Astrocyte of the spinal cord (primary cell): ENCODE data around the gene DCPS.
"Not testable (repeated sequence)": the region's sequence is repeated elsewhere in the genome, so short reads cannot be mapped to it uniquely, and the experiment has no call there.

ENCODE experiments used
- DNase-seq: peaks from one replicate; pipeline ENCODE4 v3.0.0; 2011; ENCODE audit warnings: low read depth, low spot score
- H3K4me3 ChIP-seq: 2 replicates; pipeline ENCODE4 v1.5.1; 2011; ENCODE audit warnings: low read depth, mild to moderate bottlenecking, low read length, moderate library complexity
- in situ Hi-C: cut with HindIII; loops from 2 replicates; pipeline ENCODE4 v1.10.0; 2017; ENCODE audit warnings: low sequenced_read_pairs
- TF ChIP-seq, protein P1 (sequence below): IDR thresholded peaks from 2 replicates; pipeline ENCODE4 v1.5.1; 2012; ENCODE audit warnings: low read depth, mild to moderate bottlenecking, low read length, inconsistent platforms

The DCPS gene

DNA sequence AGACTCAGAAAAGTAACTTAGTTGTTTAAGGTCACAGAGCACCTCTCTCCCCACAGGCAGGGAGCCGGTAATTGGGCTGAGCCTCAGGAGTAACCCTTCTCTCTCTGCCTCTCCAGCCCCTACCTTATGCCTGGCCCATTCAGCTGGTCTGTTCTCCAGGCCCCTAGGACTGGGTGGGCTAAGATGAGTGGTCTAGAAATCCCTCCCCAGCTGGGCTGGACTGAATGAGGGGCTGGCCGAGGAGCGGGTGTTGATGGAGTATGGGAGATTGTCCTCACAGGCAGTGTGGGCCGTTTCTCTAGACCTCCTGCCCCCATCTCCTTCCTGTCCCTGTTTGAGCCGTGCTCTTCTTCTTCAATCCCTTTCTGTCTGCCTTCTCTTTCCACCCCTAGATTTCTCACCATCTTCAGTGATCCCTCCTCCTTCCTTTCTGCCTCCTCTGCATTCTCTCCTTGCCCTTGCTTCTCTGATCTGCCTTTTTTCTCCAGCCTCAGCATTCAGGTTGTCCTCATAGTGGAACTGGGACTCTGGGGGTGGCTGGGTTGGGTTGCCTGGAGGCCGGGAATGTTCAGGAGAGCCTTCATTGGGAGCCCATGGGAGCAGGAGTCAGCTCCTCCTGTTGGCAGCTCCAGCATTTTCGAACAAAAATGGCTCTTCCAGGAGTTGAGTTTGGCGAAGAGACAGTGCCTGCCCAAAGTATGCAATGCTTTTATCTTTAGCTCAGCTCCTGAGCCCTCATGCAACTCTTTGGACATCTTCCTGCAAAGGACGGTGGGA lies 59.2 kb downstream of the DCPS start:
- DNase-seq: no peak
- no peak overlapping the region for H3K4me3 ChIP-seq
- TF ChIP-seq, protein P1, sequence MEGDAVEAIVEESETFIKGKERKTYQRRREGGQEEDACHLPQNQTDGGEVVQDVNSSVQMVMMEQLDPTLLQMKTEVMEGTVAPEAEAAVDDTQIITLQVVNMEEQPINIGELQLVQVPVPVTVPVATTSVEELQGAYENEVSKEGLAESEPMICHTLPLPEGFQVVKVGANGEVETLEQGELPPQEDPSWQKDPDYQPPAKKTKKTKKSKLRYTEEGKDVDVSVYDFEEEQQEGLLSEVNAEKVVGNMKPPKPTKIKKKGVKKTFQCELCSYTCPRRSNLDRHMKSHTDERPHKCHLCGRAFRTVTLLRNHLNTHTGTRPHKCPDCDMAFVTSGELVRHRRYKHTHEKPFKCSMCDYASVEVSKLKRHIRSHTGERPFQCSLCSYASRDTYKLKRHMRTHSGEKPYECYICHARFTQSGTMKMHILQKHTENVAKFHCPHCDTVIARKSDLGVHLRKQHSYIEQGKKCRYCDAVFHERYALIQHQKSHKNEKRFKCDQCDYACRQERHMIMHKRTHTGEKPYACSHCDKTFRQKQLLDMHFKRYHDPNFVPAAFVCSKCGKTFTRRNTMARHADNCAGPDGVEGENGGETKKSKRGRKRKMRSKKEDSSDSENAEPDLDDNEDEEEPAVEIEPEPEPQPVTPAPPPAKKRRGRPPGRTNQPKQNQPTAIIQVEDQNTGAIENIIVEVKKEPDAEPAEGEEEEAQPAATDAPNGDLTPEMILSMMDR: no peak
- in situ Hi-C loops: no loop called here

DNA sequence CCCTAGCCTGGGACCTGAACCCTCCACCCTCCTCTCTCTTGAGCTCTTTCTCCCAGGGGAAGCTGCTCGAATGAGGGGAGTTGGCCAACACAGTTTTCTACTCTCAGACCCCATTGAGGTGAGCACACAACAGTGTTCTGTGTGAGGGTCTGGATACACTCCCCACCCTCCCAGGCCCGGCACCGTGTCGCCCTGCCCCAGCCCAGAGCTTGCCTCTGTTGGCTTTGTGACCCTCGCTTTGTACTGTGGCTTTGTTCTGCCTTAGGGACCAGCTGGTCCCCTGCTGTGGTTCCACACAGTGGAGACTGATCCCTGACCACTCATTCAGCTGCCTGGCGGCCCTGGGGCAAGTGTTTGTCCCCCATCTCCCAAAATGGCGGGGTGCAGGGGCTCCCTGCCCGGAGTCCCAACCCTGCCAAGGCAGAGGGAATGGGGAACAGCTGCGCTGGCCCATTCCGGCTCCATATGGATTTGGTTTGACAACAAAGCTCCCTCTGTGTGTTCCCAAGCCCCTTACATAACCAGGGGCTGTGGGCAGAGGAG lies 59.9 kb downstream of the DCPS start:
- no peak overlapping the region for H3K4me3 ChIP-seq
- TF ChIP-seq, protein P1: no peak
- DNase-seq: no peak
- in situ Hi-C loops: no loop called here

DNA sequence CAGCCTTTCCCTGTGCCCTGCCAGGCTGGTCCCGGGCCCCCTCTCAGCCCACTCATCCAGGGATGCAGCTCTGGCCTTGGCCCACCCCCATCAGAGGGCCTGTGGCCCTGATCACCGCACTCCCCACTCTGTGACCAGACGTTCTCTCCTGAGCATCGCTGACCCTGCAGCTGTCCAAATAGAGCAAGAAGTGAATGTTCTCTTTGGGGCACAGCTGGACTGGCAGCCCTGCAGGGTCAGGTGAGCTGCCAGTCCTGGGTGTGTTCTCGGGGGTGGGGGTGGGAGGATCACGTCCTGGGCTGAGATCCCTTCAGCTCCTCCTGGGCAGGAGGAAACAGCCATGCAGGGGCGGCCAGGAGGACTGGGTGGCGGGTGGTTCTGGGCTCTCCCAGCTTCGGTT lies 60.9 kb downstream of the DCPS start:
- DNase-seq, in situ Hi-C loops, H3K4me3 ChIP-seq: not testable (repeated sequence)

DNA sequence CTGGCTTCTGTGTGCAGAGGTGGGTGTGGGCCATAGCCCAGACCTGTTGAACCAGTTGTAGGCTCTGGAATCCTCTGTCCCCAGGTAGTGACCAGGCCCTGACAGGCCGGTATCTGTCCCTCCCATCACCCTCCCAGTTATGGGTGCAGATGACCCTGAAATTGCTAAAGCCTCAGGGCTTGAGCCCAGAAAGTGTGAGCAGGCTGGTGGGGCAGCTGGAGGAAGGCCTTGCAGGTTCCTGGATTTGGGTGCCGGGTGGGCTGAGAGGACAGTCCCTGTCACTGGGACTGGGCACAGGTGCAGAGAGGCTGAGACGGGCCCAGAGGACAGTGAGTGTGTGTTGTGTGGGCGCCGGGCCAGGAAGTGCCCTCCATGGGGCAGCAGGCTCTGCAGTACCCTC lies 61.6 kb downstream of the DCPS start:
- in situ Hi-C loops, DNase-seq, H3K4me3 ChIP-seq: not testable (repeated sequence)

DNA sequence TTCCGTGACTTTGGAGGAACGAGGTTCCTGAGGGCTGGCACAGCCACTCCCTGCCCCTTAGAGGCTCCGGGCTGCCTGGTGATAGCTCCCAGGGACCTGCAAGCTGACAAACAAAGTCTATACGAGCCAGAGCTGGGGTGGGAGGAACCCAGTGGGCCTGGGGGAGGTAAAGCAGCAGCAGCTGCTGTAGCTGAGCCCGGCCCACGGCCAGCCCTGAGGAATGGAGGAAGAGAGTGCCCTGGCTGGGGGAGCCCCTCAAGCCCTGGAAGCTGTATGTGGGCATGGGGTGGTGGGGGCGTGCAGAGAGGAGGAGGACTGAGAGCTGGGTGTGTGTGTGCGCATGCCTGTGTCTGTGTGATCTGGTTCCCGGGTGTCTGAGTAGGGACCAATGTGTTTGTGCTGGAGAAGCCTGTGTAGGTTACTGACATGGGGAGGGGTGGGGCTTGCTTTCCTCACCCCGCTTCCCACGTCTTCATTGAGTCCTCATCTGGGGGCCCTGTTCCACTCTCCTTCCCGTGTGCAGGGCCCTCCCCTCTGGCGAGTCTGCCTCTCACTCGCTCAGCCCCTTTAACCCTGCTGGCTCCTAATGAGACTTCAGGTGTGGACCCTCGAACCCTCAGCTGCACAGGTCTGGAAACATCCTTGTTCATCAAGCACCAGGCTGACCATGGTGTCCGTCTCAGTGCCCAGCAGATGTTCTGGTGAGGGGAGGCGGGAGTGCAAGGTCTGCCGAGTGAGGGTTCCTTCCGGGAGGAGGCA lies 62.4 kb downstream of the DCPS start:
- TF ChIP-seq, protein P1: no peak
- H3K4me3 ChIP-seq: no peak overlapping the region
- DNase-seq: no peak
- in situ Hi-C loops: no loop called here

DNA sequence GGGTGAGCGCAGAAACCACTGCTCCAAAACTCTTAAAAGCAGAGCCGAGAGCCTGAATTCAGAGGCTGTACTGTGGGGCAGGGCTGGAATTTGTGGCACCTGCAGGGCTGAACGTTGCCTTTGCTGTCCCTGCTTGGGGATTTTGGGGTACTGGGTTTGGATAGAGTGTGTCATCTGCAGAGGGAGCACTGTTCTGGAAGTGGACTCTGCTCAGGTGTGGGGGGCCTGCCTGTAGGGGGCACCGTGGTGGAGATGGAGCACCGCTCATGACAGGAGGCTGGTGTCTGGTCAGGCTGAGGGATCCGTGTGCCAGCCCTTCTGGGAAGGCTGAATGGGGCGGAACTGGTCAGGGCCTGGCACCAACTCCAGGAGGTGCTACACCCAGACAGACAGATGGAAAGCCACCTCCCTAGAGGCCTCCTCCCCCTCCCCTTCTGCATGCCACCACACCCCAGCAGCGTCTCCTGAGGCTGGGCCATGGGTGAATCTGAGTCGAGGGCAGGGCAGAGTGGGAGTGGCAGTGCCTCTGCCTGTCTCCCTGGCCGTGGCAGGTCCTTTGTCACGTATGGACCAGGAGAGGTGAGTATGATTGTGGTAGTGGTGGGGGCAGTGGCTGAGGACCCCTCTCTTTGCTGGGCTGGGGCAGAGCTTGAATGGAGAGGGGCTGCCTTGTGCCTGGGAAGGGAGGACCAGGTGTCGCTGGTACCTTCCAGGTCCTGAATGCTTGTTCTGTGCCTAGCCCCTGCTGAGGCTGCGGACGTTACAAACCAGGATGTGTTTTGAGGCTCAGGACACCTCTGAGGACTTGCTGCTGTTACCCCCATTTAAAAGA lies 63.2 kb downstream of the DCPS start:
- DNase-seq, H3K4me3 ChIP-seq, in situ Hi-C loops: not testable (repeated sequence)

DNA sequence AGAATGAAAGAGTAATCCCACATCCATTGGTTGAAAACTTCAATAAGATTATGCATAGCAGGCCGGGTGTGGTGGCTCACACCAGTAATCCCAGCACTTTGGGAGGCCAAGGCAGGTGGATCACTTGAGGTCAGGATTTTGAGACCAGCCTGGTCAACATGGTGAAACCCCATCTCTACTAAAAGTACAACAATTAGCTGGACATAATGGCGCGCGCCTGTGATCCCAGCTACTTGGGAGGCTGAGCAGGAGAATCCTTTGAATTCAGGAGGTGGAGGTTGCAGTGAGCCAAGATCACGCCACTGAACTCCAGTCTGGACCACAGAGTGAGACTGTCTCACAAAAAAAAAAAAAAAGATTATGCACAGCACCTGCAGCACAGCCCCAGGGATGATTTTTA lies 63.9 kb downstream of the DCPS start:
- in situ Hi-C loops, DNase-seq, H3K4me3 ChIP-seq: not testable (repeated sequence)

DNA sequence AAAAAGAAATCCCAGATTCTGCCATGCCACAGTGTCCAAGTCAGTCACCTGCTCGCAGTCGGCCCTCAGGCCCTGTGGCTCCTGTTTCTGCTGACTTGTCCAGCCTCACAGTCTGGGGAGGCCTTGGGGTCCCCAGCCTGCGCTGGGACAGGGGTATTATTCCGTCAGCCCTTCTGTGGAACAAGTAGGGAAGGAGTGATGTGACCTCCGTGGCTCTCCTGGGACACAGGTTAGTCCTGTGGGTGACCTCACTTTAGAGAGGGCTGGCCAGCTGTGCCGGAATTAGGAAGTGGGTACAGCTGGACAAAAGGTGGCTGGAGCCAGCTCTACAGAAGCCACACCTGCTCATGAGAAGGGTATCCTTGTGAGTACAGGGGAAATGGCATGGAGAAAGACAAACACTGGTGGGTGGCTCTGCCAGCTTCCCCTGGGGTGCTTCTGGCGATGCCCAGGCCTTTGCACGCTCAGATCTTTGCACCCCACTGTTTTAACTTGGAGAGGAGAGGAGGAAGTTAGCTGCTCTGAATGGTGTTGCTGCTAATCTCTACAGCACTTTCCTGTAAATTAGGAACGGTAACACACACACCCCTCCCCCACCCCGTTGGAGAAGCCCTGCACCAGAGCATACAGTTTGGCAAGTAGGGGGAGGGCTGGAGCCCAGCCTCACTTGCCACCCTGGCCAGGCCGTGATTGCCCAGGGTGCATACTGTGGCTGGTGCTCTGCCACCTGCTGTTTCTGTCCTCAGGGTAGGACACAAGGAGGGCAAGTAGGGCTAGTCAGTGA lies 64.7 kb downstream of the DCPS start:
- H3K4me3 ChIP-seq, DNase-seq: not testable (repeated sequence)

More for the DNA sequence above, 64.7 kb downstream of the DCPS start:
- in situ Hi-C loops: not testable (repeated sequence)
